SK-N-SH (cell line): Measurements from ENCODE around the gene TPD52L2.

Experiments
- CTCF ChIP-seq: fragments of 200-600 bp; sonication (generic); IDR thresholded peaks from 2 replicates; pipeline ENCODE4 v1.6.1; 2017; ENCODE audit warnings: antibody characterized with exemption, mild to moderate bottlenecking, moderate library complexity
- FOXM1 ChIP-seq: IDR thresholded peaks from 2 replicates; pipeline ENCODE4 v1.4.0; 2012; ENCODE audit warnings: low read depth, mild to moderate bottlenecking
- MXI1 ChIP-seq: IDR thresholded peaks from 2 replicates; pipeline ENCODE4 v1.6.1; 2012; ENCODE audit warnings: mild to moderate bottlenecking, low read depth, low read length, improper control_type of control experiment
- PBX3 ChIP-seq: IDR thresholded peaks from 2 replicates; pipeline ENCODE4; 2012
- POLR2AphosphoS5 ChIP-seq: IDR thresholded peaks from 2 replicates; pipeline ENCODE4 v1.6.1; 2012; ENCODE audit warnings: low read depth, low read length
- SMC3 ChIP-seq: IDR thresholded peaks from 2 replicates; pipeline ENCODE4 v1.6.1; 2012; ENCODE audit warnings: low read depth, low read length, improper control_type of control experiment
- TEAD4 ChIP-seq: IDR thresholded peaks from 2 replicates; pipeline ENCODE4 v1.4.0; 2012; ENCODE audit warnings: mild to moderate bottlenecking, borderline replicate concordance; ENCODE audit not compliant: insufficient read depth

- TF ChIP-seq MXI1, result no peak
- no peak for TF ChIP-seq PBX3
- TF ChIP-seq CTCF, result no peak
- TF ChIP-seq POLR2AphosphoS5, result no peak
- TF ChIP-seq FOXM1, result no peak
- TF ChIP-seq SMC3, result no peak
- TF ChIP-seq TEAD4, result no peak
Observed at GRCh38 chr20:63829603-63829944, 35.5 kb upstream of the TPD52L2 start.
